OCI-LY7 (cell line): Measurements from ENCODE around the gene LRP2. TPM values are rescaled to one million over a fixed set of nuclear protein-coding genes. Genes with fewer than 3 reads are reported as not detected.

ENCODE experiments used
- BruUV-seq: library from RNA; stranded (reverse); fragments of 400-500 nt; replicated peaks from 2 replicates; lab custom pipeline; 2021; lab: Mats Ljungman, UMichigan
- CTCF ChIA-PET: fragments of 300-600 bp; sonication (Branson Sonifier 250); formaldehyde crosslinking; loops from one replicate; lab custom pipeline; 2022; ENCODE audit warnings: antibody characterized with exemption; ENCODE audit not compliant: unreplicated experiment; lab: Charles Lee
- POLR2A ChIA-PET: fragments of 300-600 bp; sonication (Branson Sonifier 250); formaldehyde crosslinking; loops from one replicate; lab custom pipeline; 2022; ENCODE audit warnings: antibody characterized with exemption; lab: Charles Lee
- DNase-seq: peaks from one replicate; pipeline ENCODE4 v3.0.0-alpha.2; 2015; ENCODE audit warnings: low spot score
- H2AFZ ChIP-seq: fragments of 200-600 bp; sonication (generic), shearing (Covaris generic); 2 replicates; pipeline ENCODE4 v1.6.1; 2014; ENCODE audit warnings: mild to moderate bottlenecking, antibody characterized with exemption, low read length, moderate library complexity
- H3K27ac ChIP-seq: fragments of 200-600 bp; sonication (generic); 2 replicates; pipeline ENCODE4 v1.5.1; 2014; ENCODE audit warnings: mixed run types, low read depth, mild to moderate bottlenecking, moderate library complexity, low read length, inconsistent platforms; ENCODE audit not compliant: poor library complexity, severe bottlenecking
- H3K36me3 ChIP-seq: fragments of 200-600 bp; sonication (generic); 2 replicates; pipeline ENCODE4 v1.6.1; 2014; ENCODE audit warnings: mild to moderate bottlenecking, antibody characterized with exemption, low read length, moderate library complexity, mixed read lengths; ENCODE audit not compliant: insufficient read depth
- H3K4me1 ChIP-seq: fragments of 200-600 bp; sonication (generic); 2 replicates; pipeline ENCODE4 v1.5.1; 2014; ENCODE audit warnings: mild to moderate bottlenecking, low read length; ENCODE audit not compliant: insufficient read depth, poor library complexity, severe bottlenecking
- H3K4me2 ChIP-seq: fragments of 200-600 bp; sonication (generic); 2 replicates; pipeline ENCODE4 v1.6.1; 2014; ENCODE audit warnings: mild to moderate bottlenecking, low read length
- H3K4me3 ChIP-seq: fragments of 200-600 bp; sonication (generic); 2 replicates; pipeline ENCODE4 v1.5.1; 2014; ENCODE audit warnings: mild to moderate bottlenecking, low read depth, low read length; ENCODE audit not compliant: poor library complexity, severe bottlenecking
- H3K79me2 ChIP-seq: fragments of 200-600 bp; sonication (generic); 2 replicates; pipeline ENCODE4 v1.6.1; 2016; ENCODE audit warnings: low read depth, mild to moderate bottlenecking, low read length, moderate library complexity, mixed read lengths; ENCODE audit not compliant: insufficient read depth
- H3K9me2 ChIP-seq: fragments of 200-600 bp; sonication (generic); 2 replicates; pipeline ENCODE4 v1.6.1; 2016; ENCODE audit warnings: mild to moderate bottlenecking, low read length, mixed read lengths; ENCODE audit not compliant: insufficient read depth
- H3K9me3 ChIP-seq: fragments of 200-600 bp; sonication (generic); 2 replicates; pipeline ENCODE4 v1.6.1; 2014; ENCODE audit warnings: mild to moderate bottlenecking, mixed run types, low read length, mixed read lengths
- H4K20me1 ChIP-seq: fragments of 200-600 bp; sonication (generic); 2 replicates; pipeline ENCODE4 v1.6.1; 2014; ENCODE audit warnings: mild to moderate bottlenecking, antibody characterized with exemption, low read length, moderate library complexity, mixed read lengths; ENCODE audit not compliant: insufficient read depth
- CTCF ChIP-seq: fragments of 200-600 bp; sonication (generic); conservative IDR thresholded peaks from 2 replicates; pipeline ENCODE4 v1.5.1; 2014; ENCODE audit warnings: mild to moderate bottlenecking, antibody characterized with exemption, low read length, moderate library complexity, mixed read lengths
- EZH2phosphoT487 ChIP-seq: fragments of 200-600 bp; sonication (generic); IDR thresholded peaks from 2 replicates; pipeline ENCODE4 v1.6.1; 2018; ENCODE audit warnings: low read depth, borderline replicate concordance, mild to moderate bottlenecking, mixed run types, antibody characterized with exemption, low read length, moderate library complexity, mixed read lengths
- intact Hi-C: fragments of 100-400 bp; cut with micrococcal nuclease; formaldehyde crosslinking; loops from one replicate; pipeline ENCODE4 v1.10.0; 2022; ENCODE audit not compliant: unreplicated experiment
- total RNA-seq, 2 experiments: library from RNA; depleted of rRNA in 1 of 2; stranded (reverse); fragments of >200 nt in 1 of 2; shearing (Covaris generic) in 1 of 2; gene quantifications; 2 replicates each; pipeline ENCODE4 v1.2.3, GENCODE V29; 2014 to 2022

The LRP2 gene
- total RNA-seq, 2 experiments from 2014 or later: 0.89 TPM; not detected in 1

DNA sequence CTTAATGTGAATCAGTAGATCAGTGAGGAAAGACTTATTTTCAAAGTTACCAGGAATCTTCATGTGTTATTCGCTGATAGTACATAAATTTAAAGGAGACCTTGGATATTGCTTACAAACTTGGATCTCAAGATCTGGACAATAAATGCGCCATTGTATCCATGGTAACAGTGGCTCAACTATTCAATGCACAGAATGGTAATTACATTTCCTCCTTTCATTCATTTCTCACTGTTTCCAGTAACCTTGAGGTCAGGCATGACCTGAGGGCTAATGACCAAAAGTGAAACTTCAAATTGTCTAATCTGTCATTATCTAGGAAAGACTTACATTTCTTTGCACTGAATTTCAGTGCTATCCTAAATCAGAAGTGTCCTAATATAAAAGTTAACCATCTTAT, 8.1 kb downstream of the LRP2 start:
- Histone ChIP-seq H3K4me2 (no peak overlapping the region), H3K4me1 (no peaks in the 10 kb centered on the region), H3K36me3 (no peaks in the 10 kb centered on the region), H3K27ac (no peak overlapping the region), H4K20me1 (no peaks in the 10 kb centered on the region), H3K79me2 (no peaks in the 10 kb centered on the region), H3K9me3 (no peaks in the 10 kb centered on the region), H2AFZ (no peak overlapping the region), H3K4me3 (no peak overlapping the region), H3K9me2 (no peaks in the 10 kb centered on the region)
- DNase-seq: no peak
- ChIA-PET CTCF (no interaction called here), POLR2A (interaction anchor here (0.9 kb wide), 1 partner anchor 14 kb away, joined by 3 read pairs; no protein-coding TSS in a partner anchor)
- intact Hi-C loops: no loop called here
- BruUV-seq: no TSS peak
- TF ChIP-seq CTCF: no peak
- no peak for TF ChIP-seq EZH2phosphoT487

DNA sequence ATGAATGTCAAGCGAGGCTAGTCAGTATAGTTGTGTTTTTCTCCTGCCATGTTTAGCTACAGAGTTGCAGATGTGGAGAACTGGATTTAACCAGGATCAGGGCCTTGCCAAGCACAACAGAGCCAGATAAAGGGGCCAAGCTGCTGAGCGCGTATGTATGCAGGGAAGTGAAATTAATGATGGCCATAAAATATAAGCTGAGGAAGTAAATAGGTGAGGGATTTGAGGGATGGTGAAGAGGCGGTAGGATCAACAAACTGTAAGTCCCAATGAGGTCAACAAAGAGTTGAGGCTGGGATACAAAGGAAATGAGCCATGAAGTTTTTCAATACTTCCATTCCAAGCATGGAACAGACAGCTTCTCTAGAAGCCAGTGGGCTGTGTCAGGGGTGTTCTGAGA, 10.6 kb downstream of the LRP2 start:
- CTCF ChIA-PET: no interaction called here
- no peak overlapping the region for H3K4me2 ChIP-seq
- intact Hi-C loops: no loop called here
- no peak for DNase-seq
- H3K9me2 ChIP-seq: no peaks in the 10 kb centered on the region
- TF ChIP-seq CTCF (no peak), EZH2phosphoT487 (no peak)
- H4K20me1 ChIP-seq: no peaks in the 10 kb centered on the region
- no peak overlapping the region for H3K4me3 ChIP-seq
- POLR2A ChIA-PET: no interaction called here
- no peak overlapping the region for H3K27ac ChIP-seq
- no peaks in the 10 kb centered on the region for H3K4me1 ChIP-seq
- H3K9me3 ChIP-seq: no peaks in the 10 kb centered on the region
- H2AFZ ChIP-seq: no peak overlapping the region
- no TSS peak for BruUV-seq
- no peaks in the 10 kb centered on the region for H3K36me3 ChIP-seq
- H3K79me2 ChIP-seq: no peaks in the 10 kb centered on the region

DNA sequence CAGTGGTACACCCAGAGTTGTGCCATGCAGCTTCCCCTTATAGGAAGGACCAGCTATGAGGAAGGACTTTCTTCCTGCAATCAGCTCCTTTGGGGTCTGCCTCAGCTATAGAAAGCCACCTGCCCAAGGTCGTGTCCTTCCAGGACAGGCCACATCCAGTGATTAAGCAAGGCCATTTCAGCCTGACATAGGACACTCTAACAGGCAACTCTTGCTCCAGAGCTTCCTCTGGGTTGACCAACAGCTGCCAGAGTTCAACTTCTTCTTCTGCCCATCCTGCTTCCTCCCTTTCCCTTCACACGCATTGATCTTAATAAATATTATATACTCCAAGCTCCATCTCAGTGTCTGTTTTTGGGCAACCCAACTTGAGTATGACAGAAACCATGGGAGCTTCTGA, 12.8 kb downstream of the LRP2 start:
- Histone ChIP-seq H3K4me2 (no peak overlapping the region), H3K9me2 (no peaks in the 10 kb centered on the region), H3K36me3 (no peaks in the 10 kb centered on the region), H3K27ac (no peak overlapping the region), H3K4me1 (no peaks in the 10 kb centered on the region), H2AFZ (no peak overlapping the region), H3K4me3 (no peak overlapping the region), H4K20me1 (no peaks in the 10 kb centered on the region), H3K79me2 (no peaks in the 10 kb centered on the region), H3K9me3 (no peaks in the 10 kb centered on the region)
- ChIA-PET CTCF (no interaction called here), POLR2A (interaction anchor here (0.6 kb wide), 1 partner anchor 355 kb away, joined by 3 read pairs; no protein-coding TSS in a partner anchor)
- intact Hi-C loops: no loop called here
- BruUV-seq: no TSS peak
- TF ChIP-seq CTCF (no peak), EZH2phosphoT487 (no peak)
- DNase-seq: no peak
